ENCODE results near the gene RSRP1.
A peak's percentile ranks its signal among the peaks of the same experiment; 100 is the strongest.

RSRP1 gene

DNA sequence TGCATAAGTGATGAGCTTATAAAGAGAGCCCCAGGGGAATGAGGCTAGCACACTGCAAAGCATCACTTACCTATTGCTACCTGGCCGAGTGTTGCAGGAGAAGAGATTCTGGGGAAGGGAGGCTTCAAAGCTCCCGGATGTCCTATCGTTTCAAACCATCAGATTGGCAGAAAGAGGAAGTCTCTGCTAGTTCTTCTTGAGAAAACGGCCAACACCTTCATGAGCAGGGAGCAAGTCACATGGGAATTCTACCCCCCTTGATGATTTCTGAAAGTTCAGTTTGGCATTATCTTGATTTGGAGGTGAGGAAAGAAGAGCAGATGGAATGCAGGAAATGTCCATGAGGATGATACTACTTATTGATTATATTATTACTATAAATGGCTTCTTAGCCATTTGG, 31.1 kb downstream of the RSRP1 start:
- no peak for DNase-seq

DNA sequence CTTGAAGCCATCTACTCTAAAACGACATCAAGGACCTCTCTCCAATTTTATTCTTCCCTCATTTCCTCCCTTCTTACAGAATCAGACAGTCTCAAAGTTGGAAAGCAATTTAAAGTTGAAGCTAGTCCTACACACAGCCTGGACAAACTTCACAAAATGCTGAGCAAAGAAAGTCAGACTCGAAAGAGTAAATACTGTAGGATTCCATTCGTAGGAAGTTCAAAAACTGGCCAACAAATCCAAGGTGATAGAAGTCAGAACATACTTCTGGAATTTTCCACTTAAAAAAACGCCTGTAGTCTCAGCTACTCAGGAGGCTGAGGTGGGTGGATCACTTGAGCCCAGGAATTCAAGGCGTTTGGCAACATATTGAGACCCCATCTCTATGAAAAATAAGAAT, 34.5 kb downstream of the RSRP1 start:
- DNase-seq: no peak

DNA sequence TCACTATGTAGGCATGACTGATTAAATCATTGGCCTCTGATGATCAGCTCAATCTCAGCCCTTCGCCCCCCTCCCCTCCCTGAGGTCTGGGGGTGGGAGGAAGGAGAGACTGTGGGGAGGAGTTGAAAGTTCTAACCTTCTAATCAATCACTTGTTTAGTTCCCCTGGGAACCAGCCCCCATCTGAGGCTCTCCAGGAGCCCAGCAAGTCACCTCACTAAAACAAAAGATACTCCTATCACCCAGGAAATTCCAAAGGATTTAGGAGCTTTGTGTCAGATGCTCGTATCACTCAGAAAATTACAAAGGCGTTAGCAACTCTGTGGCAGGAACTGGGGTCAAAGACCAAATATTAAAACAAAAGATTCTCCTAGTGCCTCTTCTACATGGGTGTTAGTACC, 36.5 kb downstream of the RSRP1 start:
- DNase-seq: no peak

DNA sequence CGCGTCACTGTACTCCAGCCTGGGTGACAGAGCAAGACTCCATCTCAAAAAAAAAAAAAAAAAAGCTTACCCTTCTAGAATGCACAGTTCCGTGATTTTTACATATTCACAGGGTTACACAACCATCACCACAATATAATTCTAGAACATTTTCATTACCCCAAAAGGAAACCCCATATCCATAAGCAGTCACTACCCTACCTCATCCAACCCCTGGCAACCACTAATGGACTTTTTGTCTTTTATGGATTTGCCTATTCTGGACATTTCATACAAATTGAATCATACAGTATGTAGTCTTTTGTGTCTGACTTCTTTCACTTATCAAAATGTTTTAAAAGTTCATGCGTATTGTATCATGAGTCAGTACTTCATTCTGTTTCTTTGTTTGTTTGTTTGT, 37.7 kb downstream of the RSRP1 start:
- peak; percentile 22 to 43 for DNase-seq

DNA sequence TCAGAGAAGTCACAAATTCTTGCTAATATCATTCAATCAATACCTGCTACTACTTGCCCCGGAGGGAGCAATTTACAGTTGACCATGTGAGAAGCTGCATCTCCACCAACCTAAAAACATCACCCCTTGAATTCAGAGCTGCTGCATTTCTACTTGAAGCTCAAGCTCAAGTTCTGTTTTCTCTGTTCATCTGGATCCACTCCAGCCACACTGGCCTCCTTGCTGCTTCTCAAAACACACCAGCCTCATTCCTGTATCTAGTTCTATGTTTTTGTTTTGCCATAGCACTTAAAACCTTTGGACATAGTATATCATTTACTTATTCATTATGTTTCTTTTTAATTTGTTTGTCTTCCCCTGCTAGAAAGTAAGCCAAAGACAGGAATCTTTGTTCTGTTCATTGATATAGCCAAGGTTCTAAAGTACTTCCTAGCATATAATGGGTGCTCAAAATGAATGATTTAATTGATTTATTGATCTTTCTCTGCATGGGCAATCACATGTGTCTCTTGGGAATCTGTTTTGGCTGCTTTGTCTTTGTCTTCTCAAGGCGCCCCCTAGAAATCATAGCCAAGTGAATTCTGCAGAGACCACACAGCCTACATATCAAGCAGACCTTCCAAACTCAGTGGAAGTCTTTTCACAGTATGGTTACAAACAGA, 38.6 kb downstream of the RSRP1 start:
- no peak for DNase-seq

DNA sequence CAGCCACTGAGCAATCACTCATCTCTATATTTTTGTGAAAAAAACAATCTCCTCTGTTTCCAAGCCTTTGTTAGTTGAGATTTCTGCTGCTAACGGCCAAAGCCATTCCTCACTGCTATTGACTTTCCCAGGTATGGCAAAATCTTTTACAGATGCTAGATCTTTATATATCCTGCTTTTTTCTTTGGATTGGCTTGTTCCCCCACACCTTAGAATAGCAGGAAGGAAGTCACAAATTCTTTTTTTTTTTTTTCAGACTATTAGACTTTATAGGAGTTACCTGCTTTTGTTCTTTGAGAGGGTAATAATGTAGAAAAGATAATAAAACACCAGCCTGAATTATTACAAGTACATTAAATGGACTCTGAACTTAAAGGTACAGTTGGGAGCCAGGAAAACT, 39.2 kb downstream of the RSRP1 start:
- DNase-seq: no peak

DNA sequence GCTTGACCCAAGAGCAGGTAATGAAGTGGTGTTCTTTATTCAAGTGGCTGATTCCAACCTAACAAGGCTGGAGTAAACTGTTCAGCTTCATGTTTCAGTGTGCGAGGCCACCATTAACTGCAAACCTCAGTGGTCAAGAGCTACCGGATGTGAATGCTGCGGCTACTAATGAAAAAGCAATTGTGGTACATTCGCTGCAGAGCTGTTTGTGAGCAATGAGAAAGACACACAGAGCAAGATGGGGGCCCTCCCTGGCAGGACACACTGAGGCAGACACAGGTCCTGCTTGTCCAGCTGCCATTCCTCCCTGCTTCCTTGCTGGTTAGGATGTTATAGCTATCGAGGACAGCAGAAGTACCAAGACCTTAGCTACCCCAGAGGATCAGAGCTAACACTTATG, 41.1 kb downstream of the RSRP1 start:
- no peak for DNase-seq

DNA sequence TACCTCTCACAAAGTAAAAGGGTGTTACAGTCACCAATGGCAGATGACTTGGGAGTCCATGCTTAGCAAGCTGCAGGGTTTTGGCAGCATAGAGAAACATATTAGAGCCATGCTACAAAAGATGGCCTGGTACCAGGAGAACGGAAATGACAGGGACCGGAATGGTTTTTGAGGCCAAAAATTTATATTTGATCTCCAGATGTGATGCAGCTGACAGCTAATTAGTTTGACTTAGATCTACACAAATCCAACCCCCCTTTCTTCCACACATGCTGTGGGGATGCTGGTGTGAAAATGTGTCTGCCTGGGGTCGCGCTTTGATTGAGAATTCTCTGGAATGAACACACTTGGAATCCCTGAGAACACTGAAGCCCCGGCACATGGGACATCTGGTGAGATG, 41.5 kb downstream of the RSRP1 start:
- DNase-seq: no peak

DNA sequence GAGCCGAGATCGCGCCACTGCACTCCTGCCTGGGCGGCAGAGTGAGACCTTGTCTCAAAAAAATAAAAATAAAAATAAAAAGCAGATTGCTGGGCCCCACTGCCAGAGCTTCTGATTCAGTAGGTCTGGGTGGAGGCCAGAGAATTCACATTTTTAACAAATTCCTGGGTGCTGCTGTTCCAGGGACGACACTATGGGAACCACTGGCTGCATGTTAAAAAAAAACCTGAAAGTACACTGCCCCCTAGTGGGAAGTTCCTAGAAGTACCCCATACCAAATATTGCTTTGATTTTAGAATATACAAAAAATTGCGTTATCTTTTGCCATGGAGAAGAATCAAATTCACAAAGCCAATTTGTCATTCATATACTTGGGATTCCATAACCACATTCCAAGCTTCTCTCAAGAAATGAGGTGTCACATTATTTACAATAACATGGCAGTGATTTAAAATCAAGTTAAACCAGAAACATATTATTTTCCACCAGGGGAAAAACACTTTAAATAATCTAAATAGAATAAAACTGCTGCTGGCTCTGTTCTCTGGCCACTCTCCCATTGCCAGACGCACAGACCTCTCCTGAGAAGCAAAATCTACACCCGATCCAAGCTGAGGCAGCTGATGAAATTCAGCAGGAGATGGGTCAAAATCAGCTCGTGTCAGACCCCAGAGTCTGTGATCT, 42.3 kb downstream of the RSRP1 start:
- peak; percentile 32 to 84 for DNase-seq

DNA sequence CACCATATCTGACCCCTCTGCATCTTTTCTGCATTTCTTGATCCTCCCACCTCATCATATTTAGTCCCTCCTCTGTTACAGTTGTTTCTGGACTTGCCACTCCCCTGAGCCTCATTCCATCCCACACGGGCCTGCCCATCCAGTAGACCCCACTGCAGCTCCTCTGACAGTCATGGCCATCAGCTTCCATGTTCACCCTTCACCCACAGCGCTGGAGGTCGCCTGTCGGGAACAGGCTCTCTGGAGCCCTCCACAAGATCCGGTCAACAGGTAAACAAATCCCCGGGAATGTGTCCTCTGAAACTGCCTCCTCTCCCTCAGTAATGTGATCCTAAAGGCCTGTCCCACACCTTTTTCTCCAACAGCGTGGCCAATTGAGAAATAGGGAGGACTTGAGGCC, 46.2 kb downstream of the RSRP1 start:
- no peak for DNase-seq

DNA sequence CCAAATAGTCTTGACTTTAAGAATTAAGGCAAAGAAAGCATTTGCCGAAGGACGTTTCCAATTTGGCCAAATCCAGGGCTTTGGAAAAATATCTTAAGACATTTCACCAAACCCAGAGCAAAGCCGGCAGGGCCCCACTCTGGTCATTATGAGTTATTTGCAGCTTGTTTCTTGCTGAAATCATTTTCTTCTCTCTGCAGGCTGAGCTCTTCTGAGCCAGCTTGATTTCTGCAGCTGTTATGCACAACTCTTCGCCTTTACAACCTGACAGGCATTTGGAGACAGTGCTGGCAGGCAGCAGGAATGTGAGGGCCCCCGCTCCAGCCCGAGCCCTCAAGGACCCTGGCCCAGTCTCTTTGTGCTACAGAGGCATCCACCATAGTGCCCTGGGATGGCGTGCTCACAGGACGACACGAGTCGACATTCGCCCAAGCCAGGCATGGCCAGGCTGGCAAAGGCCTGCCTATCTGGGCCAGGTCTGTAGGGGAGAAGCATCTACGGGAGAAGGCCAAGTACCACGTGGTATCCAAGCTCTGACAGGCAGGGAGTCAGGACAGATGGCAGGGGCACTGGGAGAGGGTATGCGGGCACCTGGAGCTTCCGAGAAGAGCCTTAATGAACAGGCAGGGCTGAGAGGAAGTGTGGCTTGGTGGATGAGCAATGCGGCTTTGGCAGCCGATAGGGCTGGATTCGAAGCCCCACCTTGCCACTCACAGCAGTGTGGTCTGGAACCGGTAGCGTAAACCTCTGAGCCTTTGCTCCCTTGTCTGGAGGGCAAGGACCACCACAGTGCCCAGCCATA, 47.2 kb downstream of the RSRP1 start:
- DNase-seq: no peak

DNA sequence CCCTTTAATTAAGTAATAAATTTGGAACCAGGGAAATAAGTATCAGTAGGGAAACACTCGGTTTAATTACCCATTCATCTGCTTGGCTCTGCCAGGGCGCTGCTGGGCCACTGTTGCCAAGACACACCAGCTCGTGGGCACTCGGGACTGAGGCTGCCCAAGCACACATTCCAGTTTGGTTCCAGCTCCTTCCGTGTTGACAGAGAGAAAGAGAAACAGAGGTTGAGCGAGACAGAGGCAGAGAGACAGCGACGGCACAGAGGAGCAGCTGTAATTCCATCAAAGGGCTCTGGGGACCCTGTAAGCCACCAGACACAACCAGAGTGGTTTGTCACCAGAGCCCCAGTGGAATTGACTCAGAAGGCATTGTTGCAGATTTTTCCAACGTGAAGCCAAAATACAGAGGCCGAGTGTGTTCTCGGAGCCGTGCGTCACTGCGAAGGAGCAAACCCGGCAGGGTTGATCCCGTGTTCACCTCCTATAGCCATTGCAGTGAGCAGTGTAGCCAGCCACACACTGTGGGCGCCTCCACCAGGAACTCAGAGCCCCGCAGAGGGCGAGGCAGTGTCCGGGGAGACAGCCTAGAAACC, 48.5 kb downstream of the RSRP1 start:
- DNase-seq: no peak

DNA sequence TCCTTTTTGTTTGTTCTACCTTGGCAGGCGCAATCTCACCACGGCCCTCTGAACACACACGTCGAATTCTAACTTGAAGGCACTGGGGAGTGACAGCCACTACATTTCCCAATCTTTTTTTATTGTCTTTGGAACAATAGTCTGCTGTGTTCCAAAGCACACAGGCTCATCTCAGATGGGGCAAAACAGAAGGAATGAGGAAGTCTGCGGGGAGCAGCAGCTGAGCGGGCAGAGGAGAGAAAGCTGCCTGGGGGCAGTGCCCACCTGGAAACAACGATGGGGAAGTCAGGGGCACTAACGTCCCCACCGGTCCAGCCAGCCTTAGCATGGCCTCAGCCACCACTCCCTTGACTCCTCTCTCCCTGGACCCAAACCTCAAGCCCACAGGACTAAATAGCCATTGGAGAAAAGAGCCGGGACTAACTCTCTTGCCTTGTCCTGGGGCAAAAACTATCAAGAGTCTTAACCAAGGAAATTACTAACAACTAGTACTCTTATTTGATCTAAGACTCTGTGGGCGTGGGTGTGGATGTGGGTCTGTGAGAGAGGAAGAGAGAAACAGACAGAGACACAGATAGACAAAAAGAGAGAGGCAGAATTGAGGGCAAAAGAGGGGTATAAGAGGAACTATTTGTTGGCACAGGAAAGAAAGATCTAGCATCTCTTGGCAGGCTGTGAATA, 49.1 kb downstream of the RSRP1 start:
- DNase-seq: no peak

DNA sequence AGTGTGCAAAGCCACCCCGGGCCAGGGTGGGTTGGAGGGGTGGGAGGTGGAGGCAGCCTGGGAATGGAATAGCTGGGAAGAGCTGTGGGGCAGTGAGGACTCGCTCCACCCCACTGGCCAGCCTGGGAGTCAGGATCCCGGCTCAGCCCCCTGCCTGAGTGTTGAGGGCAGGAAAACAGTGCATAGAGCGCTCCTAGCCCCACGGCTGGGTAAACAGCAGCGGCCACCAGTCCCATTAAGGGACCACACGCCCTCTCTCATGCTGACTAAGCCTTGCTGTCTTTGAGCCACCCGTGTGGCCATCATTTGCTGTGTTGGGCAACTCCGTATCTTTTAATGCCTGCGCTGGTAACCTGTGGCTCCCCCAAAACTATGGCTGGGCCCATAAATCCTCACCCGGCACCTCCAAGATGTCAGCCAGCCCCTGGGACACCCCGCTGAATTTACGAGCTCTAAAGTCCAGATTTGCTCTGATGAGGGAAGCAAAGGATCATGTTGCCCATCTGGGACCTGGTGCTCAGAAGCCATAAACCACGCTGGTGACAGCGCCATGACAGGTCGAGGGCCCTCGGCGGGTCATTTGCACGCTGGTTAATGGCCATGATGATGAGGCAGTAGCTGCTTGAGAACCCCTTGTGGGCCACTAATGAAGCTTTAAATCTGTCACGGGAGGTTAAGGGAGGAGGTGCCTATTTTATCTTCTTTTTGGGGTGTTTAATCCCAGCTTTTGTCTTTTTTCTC, 49.8 kb downstream of the RSRP1 start:
- no peak for DNase-seq

DNA sequence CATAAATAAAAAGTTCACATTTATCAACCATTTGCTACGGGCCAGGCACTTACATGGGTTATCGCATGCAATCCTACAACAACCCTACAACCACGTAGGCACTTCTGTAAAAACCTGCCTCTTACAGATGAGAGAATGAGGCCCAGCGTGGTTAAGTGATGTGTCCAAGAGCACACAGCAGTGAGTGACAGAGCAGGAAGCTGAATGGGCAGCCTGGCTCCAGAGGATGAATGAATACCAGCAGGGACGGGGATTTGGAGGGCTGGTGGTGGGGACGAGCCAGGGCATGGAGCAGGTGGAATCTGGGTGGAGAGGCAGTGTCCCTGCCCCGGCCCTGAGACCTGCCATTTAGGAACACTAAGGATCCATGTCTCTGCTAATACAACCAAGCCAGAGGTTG, 50.4 kb downstream of the RSRP1 start:
- DNase-seq: no peak

DNA sequence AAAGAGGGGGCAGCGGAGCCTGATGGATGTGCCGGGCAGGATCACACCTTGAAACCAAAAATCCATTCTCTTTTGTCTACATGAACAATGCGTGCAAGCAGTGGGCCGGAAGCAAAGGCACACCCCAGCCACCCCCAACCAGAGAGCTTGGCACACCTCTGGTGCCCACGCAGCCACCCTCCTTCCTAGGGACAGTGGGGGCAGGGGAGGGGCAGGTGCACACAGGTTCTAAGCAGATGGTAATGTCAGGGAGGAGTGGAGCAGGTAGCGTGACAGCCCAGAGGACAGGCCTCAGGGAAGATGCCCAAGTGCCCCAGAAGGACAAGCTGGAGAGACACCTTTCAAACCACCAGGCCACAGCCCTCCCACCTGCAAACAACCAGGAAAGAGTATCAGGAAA, 51.4 kb downstream of the RSRP1 start:
- DNase-seq: no peak

DNA sequence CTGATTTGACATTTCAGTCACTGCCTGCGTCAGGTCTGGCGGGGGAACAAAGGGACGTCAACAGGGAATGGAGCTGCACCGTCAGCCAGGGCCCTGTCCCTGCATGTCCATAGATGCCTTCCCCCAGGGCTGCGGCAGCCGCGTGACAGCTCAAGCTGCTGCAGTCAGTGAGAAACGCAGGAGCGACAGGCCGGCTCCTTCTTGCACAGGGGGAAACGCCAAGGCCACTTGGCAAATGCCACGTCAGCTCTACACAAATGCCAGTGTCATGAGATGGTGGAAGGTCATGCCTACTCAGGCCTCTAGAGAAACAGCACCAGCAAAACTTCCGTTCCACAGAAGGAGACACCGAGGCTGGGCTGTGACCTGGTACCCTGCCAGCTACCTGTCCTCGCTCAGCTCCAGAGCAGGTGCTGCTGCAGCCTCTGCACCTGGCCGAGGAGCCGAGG, 52.7 kb downstream of the RSRP1 start:
- no peak for DNase-seq

DNA sequence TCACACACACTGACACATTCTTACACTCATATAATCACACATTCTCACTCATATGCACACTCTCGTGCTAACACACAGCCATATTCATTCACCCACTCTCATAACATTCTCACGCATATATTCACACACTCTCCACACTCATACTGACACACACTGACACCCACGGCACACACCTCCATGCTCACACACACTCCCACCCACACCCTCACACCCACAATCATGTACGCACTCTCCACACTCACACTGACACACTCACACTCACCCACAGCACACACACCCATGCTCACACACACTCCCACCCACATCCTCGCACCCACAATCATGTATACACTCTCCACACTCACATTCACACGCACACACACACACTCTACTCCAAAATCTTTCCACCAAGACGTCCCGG, 53.2 kb downstream of the RSRP1 start:
- no peak for DNase-seq

DNA sequence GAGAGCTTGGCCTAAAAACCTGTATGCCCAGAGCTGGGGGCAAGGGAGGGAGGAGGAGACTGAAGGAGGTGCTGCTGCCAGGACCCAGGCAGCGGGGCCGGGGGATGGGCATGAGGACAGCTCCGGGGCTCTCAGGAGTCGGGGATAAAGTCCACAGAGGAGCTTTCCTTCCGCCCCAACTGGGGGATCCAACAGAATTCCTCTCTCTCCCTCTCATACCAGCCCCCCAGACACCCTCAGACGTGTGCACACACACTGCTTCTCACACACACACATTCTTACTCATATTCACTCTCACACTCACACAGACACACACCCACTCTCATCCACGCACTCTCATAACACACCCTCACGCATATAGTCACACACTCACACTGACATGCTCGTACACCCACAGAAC, 54.0 kb downstream of the RSRP1 start:
- DNase-seq: no peak

Data from inflammatory macrophage treated with lipopolysaccharide for 1 hour (primary cell).